ENCODE measurements around the gene CHMP1A.
"Not testable (repeated sequence)": the region's sequence is repeated elsewhere in the genome, so short reads cannot be mapped to it uniquely, and the experiment has no call there.

The CHMP1A gene

DNA sequence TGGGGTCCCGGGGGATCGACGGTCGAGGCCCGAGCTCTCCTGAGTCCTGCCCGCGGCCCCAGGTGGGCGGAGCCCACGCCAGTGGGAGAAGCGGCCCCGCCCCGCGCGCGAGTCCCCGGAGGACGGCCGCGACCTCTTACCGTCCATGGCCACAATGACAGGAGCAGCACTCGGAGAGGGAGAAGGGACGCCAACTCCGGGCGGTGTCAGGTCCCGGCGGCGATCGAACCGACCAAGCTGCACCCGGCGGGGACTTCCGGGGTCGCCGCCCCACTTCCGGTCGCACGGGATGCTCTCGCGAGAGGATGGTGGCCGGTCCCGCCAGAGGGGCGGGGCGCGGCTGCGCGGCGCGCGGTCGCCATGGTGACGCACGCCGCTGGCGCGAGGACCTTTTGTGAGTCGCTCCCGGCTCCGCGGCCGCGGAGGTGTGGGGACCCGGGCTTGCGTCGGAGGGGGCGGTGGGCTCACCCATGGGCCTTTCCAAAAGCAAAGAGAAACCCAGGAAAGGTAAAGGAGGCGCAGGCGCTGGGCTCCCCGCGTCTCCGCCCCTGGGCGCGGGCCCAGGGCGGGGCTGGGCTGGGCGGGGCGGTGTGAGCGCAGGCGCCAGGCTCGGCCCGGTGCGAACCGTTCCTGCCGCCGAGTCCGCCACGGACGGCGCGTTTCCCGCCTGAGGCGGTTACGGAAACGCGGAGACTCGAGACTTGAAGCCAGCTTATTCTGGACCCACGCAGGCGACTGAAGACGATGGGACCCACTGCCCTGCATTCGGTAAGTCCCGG lies at the start of gene CHMP1A, which contains the start of gene SPATA33:
TSS of gene CHMP1A (minus strand) at position 267 of the 779 bp plus-strand sequence. CDS start at position 147, 120 bp downstream.
TSS of gene SPATA33 (plus strand) at position 395 of the 779 bp plus-strand sequence. CDS start at position 471, 76 bp downstream.
- Histone ChIP-seq H3K4me3 (ENCODE audit: low read depth in 1 of 2, low read length in 2 of 2) (peak within 1 kb of the TSS; percentile 97 to 99), H3K27ac (ENCODE audit: low read depth, low read length) (peak within 1 kb of the TSS; percentile 86), H3K4me1 (ENCODE audit: insufficient read depth, low read length) (peaks cover 13% of the 10 kb centered on the region), H3K9ac (ENCODE audit: low read length) (peak within 1 kb of the TSS; percentile 53), H3K36me3 (ENCODE audit: insufficient read depth, low read length) (peaks cover 6% of the 10 kb centered on the region), H3K27me3 (ENCODE audit: control insufficient read depth in 1 of 2, insufficient read depth in 2 of 2, low read length in 2 of 2) (no peaks in the 10 kb centered on the region), H3K9me3 (ENCODE audit: low read length) (no peaks in the 10 kb centered on the region)

DNA sequence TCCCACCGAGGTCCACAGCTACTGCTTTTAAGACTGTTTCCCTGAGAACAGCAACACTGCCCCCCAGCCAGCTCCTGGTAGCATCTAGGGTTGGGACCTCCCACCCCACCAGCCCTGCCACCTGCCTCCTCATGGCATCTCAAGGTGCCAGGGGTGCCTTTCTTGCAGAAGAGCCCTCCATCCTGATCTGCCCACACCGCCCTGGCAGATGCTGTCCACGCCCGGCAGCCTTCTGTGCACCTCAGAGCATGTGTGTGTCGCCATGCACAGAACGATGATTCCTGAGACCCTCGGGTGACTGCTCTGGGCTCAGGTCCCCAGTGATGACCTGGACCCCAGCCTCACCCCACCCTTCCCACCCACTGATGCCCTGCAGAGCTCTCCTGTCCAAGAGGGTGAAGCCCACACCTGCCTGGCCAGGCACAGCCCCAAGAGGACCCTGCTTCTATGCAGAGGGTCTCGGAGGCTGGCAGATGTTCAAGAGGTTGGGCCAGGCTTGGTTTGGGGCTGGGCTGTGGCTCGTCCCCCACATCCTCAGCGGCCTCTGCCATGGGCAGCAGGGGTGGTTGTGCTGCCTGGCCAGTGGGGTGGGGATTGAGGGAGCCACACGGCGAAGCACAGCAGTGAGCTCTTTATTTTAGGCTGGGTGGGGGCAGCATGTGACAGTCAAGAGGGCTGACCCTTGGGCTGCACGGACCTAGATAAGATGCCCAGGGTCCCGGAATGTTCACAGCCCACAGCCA lies 49.2 kb upstream of the CHMP1A start:
- no peaks in the 10 kb centered on the region for H3K9me3 ChIP-seq (ENCODE audit: low read length)
- no peak overlapping the region for H3K27ac ChIP-seq (ENCODE audit: low read depth, low read length)
- peaks cover 0 to 30% of the 10 kb centered on the region in 2 donors for H3K27me3 ChIP-seq (ENCODE audit: control insufficient read depth in 1 of 2, insufficient read depth in 2 of 2, low read length in 2 of 2)
- no peaks in the 10 kb centered on the region for H3K4me1 ChIP-seq (ENCODE audit: insufficient read depth, low read length)
- no peak overlapping the region for H3K4me3 ChIP-seq (ENCODE audit: low read depth in 1 of 2, low read length in 2 of 2)
- H3K36me3 ChIP-seq (ENCODE audit: insufficient read depth, low read length) = no peaks in the 10 kb centered on the region
- H3K9ac ChIP-seq (ENCODE audit: low read length) = no peak overlapping the region

- Histone ChIP-seq H3K9ac (ENCODE audit: low read length) (no peak overlapping the region), H3K9me3 (ENCODE audit: low read length) (no peaks in the 10 kb centered on the region), H3K36me3 (ENCODE audit: insufficient read depth, low read length) (no peaks in the 10 kb centered on the region), H3K4me3 (ENCODE audit: low read depth in 1 of 2, low read length in 2 of 2) (no peak overlapping the region), H3K4me1 (ENCODE audit: insufficient read depth, low read length) (peaks cover 8% of the 10 kb centered on the region), H3K27ac (ENCODE audit: low read depth, low read length) (no peak overlapping the region), H3K27me3 (ENCODE audit: control insufficient read depth in 1 of 2, insufficient read depth in 2 of 2, low read length in 2 of 2) (peaks cover 0 to 40% of the 10 kb centered on the region in 2 donors)
Observed at GRCh38 chr16:89705006-89705405, 47.5 kb upstream of the CHMP1A start.

- no peak overlapping the region for H3K27ac ChIP-seq (ENCODE audit: low read depth, low read length)
- H3K9ac ChIP-seq (ENCODE audit: low read length) = no peak overlapping the region
- peaks cover 8% of the 10 kb centered on the region for H3K4me1 ChIP-seq (ENCODE audit: insufficient read depth, low read length)
- H3K36me3 ChIP-seq (ENCODE audit: insufficient read depth, low read length) = no peaks in the 10 kb centered on the region
- H3K27me3 ChIP-seq (ENCODE audit: control insufficient read depth in 1 of 2, insufficient read depth in 2 of 2, low read length in 2 of 2) = peaks cover 0 to 40% of the 10 kb centered on the region in 2 donors
- H3K4me3 ChIP-seq (ENCODE audit: low read depth in 1 of 2, low read length in 2 of 2) = no peak overlapping the region
- no peaks in the 10 kb centered on the region for H3K9me3 ChIP-seq (ENCODE audit: low read length)
Observed at GRCh38 chr16:89704281-89704680, 46.8 kb upstream of the CHMP1A start.

- H3K36me3 ChIP-seq (ENCODE audit: insufficient read depth, low read length) = no peaks in the 10 kb centered on the region
- peak within 1 kb of the TSS; percentile 1 for H3K27ac ChIP-seq (ENCODE audit: low read depth, low read length)
- peaks cover 0 to 40% of the 10 kb centered on the region in 2 donors for H3K27me3 ChIP-seq (ENCODE audit: control insufficient read depth in 1 of 2, insufficient read depth in 2 of 2, low read length in 2 of 2)
- H3K9ac ChIP-seq (ENCODE audit: low read length) = no peak within 1 kb of the TSS
- H3K9me3 ChIP-seq (ENCODE audit: low read length) = no peaks in the 10 kb centered on the region
- H3K4me1 ChIP-seq (ENCODE audit: insufficient read depth, low read length) = peaks cover 8% of the 10 kb centered on the region
- peak within 1 kb of the TSS; percentile 50 to 58 for H3K4me3 ChIP-seq (ENCODE audit: low read depth in 1 of 2, low read length in 2 of 2)
Observed at GRCh38 chr16:89701425-89702406, 44.2 kb upstream of the CHMP1A start, which contains the start of gene SPATA2L. Gene SPATA2L, minus strand, starts transcription at chr16:89701705. Its CDS starts 473 bp downstream, at chr16:89701232.

GRCh38 chr16:89700649-89701424 lies 43.3 kb upstream of the CHMP1A start:
- peaks cover 0 to 40% of the 10 kb centered on the region in 2 donors for H3K27me3 ChIP-seq (ENCODE audit: control insufficient read depth in 1 of 2, insufficient read depth in 2 of 2, low read length in 2 of 2)
- H3K4me1 ChIP-seq (ENCODE audit: insufficient read depth, low read length) = peaks cover 8% of the 10 kb centered on the region
- H3K36me3 ChIP-seq (ENCODE audit: insufficient read depth, low read length) = no peaks in the 10 kb centered on the region
- no peaks in the 10 kb centered on the region for H3K9me3 ChIP-seq (ENCODE audit: low read length)
- peak overlapping the region; percentile 1 for H3K27ac ChIP-seq (ENCODE audit: low read depth, low read length)
- peak overlapping the region; percentile 24 to 58 for H3K4me3 ChIP-seq (ENCODE audit: low read depth in 1 of 2, low read length in 2 of 2)
- H3K9ac ChIP-seq (ENCODE audit: low read length) = no peak overlapping the region

DNA sequence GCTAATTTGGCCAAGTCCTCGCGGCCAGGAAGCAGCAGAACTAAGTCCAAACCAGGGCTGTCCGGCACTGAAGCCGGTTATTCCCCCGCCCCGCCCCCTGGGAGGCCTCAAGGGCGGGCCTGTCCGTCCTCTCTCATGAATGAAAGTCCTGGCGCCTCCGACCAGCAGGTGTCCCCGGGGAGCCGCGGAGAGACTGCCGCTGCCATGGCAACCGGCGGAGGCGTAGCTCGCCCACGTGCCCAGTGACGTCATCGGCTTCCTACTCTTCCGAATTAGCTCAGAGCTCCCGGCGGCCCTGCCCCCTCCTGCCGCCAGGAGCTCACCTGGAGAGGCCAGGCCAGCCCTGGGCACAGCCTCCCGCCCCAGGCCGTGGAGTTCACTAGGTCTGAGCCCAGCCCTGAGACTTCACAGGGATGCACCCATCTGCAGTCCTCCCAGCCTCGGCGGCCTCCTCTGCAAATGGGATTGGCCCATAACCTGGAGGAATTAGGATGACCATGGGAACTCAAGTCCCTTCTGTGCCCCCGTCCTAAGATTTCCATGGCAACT lies 42.7 kb upstream of the CHMP1A start:
- peaks cover 0 to 39% of the 10 kb centered on the region in 2 donors for H3K27me3 ChIP-seq (ENCODE audit: control insufficient read depth in 1 of 2, insufficient read depth in 2 of 2, low read length in 2 of 2)
- peaks cover 8% of the 10 kb centered on the region for H3K4me1 ChIP-seq (ENCODE audit: insufficient read depth, low read length)
- peak overlapping the region; percentile 24 to 58 for H3K4me3 ChIP-seq (ENCODE audit: low read depth in 1 of 2, low read length in 2 of 2)

GRCh38 chr16:89699629-89700099 lies 42.2 kb upstream of the CHMP1A start:
- H3K4me3 ChIP-seq (ENCODE audit: low read depth in 1 of 2, low read length in 2 of 2); H3K9ac ChIP-seq (ENCODE audit: low read length); H3K9me3 ChIP-seq (ENCODE audit: low read length); H3K36me3 ChIP-seq (ENCODE audit: insufficient read depth, low read length); H3K4me1 ChIP-seq (ENCODE audit: insufficient read depth, low read length); H3K27ac ChIP-seq (ENCODE audit: low read depth, low read length): not testable (repeated sequence)
- H3K27me3 ChIP-seq (ENCODE audit: control insufficient read depth in 1 of 2, insufficient read depth in 2 of 2, low read length in 2 of 2) = peaks cover 0 to 34% of the 10 kb centered on the region in 2 donors

More for the DNA sequence above, 42.7 kb upstream of the CHMP1A start:
- no peaks in the 10 kb centered on the region for H3K9me3 ChIP-seq (ENCODE audit: low read length)
- no peaks in the 10 kb centered on the region for H3K36me3 ChIP-seq (ENCODE audit: insufficient read depth, low read length)
- H3K9ac ChIP-seq (ENCODE audit: low read length) = no peak overlapping the region
- peak overlapping the region; percentile 1 for H3K27ac ChIP-seq (ENCODE audit: low read depth, low read length)

DNA sequence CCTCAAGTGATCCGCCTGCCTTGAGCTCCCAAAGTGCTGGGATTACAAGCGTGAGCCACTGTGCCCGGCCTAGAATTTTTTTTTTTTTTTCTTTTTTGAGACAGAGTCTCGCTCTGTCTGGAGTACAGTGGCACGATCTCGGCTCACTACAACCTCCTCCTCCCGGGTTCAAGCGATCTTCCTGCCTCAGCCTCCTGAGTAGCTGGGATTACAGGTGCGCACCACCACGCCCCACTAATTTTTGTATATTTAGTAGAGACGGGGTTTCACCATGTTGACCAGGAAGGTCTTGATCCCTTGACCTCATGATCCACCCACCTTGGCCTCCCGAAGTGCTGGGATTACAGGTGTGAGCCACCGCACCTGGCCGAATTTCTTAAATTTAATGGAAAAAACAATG lies 41.2 kb upstream of the CHMP1A start:
- not testable (repeated sequence) for H3K4me3 ChIP-seq (ENCODE audit: low read depth in 1 of 2, low read length in 2 of 2); H3K9me3 ChIP-seq (ENCODE audit: low read length); H3K4me1 ChIP-seq (ENCODE audit: insufficient read depth, low read length); H3K9ac ChIP-seq (ENCODE audit: low read length); H3K27ac ChIP-seq (ENCODE audit: low read depth, low read length); H3K36me3 ChIP-seq (ENCODE audit: insufficient read depth, low read length)
- peaks cover 0 to 27% of the 10 kb centered on the region in 2 donors for H3K27me3 ChIP-seq (ENCODE audit: control insufficient read depth in 1 of 2, insufficient read depth in 2 of 2, low read length in 2 of 2)
